GM23338 (cell line): ENCODE results near the gene JAZF1. TPM values are rescaled to one million over a fixed set of nuclear protein-coding genes. Genes with fewer than 3 reads are reported as not detected.

Source experiments
- ATAC-seq: fragments of 200-7000 bp; cut with Tn5 transposase; 3 replicates; pipeline ENCODE4 v1.9.1; 2020
- DNase-seq: peaks from one replicate; pipeline ENCODE4 v3.0.0-alpha.2; 2015; ENCODE audit warnings: low spot score
- H2AFZ ChIP-seq: fragments of 200-600 bp; sonication (generic); 2 replicates; pipeline ENCODE4 v1.8.0; 2016; ENCODE audit warnings: antibody characterized with exemption, mild to moderate bottlenecking, moderate library complexity
- H3F3A ChIP-seq: fragments of 200-600 bp; sonication (generic); replicated peaks from 2 replicates; pipeline ENCODE4 v1.8.0; 2017; ENCODE audit warnings: antibody characterized with exemption, mixed run types, low read depth
- H3K27ac ChIP-seq: fragments of 200-600 bp; sonication (generic); 2 replicates; pipeline ENCODE4 v1.6.1; 2016; ENCODE audit warnings: low read depth
- H3K27me3 ChIP-seq: fragments of 200-600 bp; sonication (generic); 2 replicates; pipeline ENCODE4 v1.8.0; 2016; ENCODE audit warnings: mild to moderate bottlenecking, mixed run types, moderate library complexity; ENCODE audit not compliant: insufficient read depth
- H3K36me3 ChIP-seq: fragments of 200-600 bp; sonication (generic); 2 replicates; pipeline ENCODE4 v1.8.0; 2016; ENCODE audit warnings: mild to moderate bottlenecking; ENCODE audit not compliant: insufficient read depth
- H3K4me1 ChIP-seq: fragments of 200-600 bp; sonication (generic); 2 replicates; pipeline ENCODE4 v1.8.0; 2016; ENCODE audit warnings: mild to moderate bottlenecking, moderate library complexity; ENCODE audit not compliant: insufficient read depth
- H3K4me2 ChIP-seq: fragments of 200-600 bp; sonication (generic); 2 replicates; pipeline ENCODE4 v1.7.1; 2017; ENCODE audit warnings: mixed run types
- H3K4me3 ChIP-seq: fragments of 200-600 bp; sonication (generic); 2 replicates; pipeline ENCODE4 v1.6.1; 2016; ENCODE audit warnings: mixed run types
- H3K79me2 ChIP-seq: fragments of 200-600 bp; sonication (generic); replicated peaks from 2 replicates; pipeline ENCODE4 v1.8.0; 2017; ENCODE audit warnings: mild to moderate bottlenecking; ENCODE audit not compliant: insufficient read depth
- H3K9me2 ChIP-seq: fragments of 200-600 bp; sonication (generic); 2 replicates; pipeline ENCODE4 v1.8.0; 2017; ENCODE audit not compliant: insufficient read depth
- H4K20me1 ChIP-seq: fragments of 200-600 bp; sonication (generic); replicated peaks from 2 replicates; pipeline ENCODE4 v1.8.0; 2017; ENCODE audit warnings: mild to moderate bottlenecking; ENCODE audit not compliant: insufficient read depth
- H3K27ac Mint-ChIP-seq: 2 replicates; pipeline ENCODE4 v1.8.0; 2020; ENCODE audit warnings: inconsistent platforms, mild to moderate bottlenecking, moderate library complexity, mixed read lengths
- H3K27me3 Mint-ChIP-seq: 3 replicates; pipeline ENCODE4 v1.8.0; 2022; ENCODE audit warnings: low read depth, mild to moderate bottlenecking, moderate library complexity, mixed read lengths, inconsistent platforms; ENCODE audit not compliant: insufficient read depth, poor library complexity
- H3K36me3 Mint-ChIP-seq: 3 replicates; pipeline ENCODE4 v1.8.0; 2021; ENCODE audit warnings: low read depth, mild to moderate bottlenecking, inconsistent platforms, moderate library complexity, mixed read lengths
- H3K4me1 Mint-ChIP-seq: 3 replicates; pipeline ENCODE4 v1.8.0; 2020; ENCODE audit warnings: mild to moderate bottlenecking, inconsistent platforms, mixed read lengths
- H3K4me3 Mint-ChIP-seq: 3 replicates; pipeline ENCODE4 v1.8.0; 2021; ENCODE audit warnings: moderate library complexity, mild to moderate bottlenecking, inconsistent platforms, mixed read lengths
- H3K9me3 Mint-ChIP-seq: 3 replicates; pipeline ENCODE4 v1.8.0; 2020; ENCODE audit warnings: moderate library complexity, mild to moderate bottlenecking, inconsistent platforms, mixed read lengths
- CREB1 ChIP-seq: fragments of 250-450 bp; sonication (Bioruptor Pico); IDR thresholded peaks from 2 replicates; pipeline ENCODE4 v1.5.0; 2020; ENCODE audit warnings: low read depth, mild to moderate bottlenecking, moderate library complexity
- CTCF ChIP-seq, 2 experiments: fragments of 200-600 bp in 1 of 2; sonication (generic) in 1 of 2; conservative IDR thresholded peaks; 2 replicates each; pipeline versions ENCODE4 v1.5.1 to v1.6.1; 2016 to 2017; ENCODE audit warnings: antibody characterized with exemption in 2 of 2, low read depth in 2 of 2, mild to moderate bottlenecking in 2 of 2, moderate library complexity in 1 of 2
- EZH2 ChIP-seq: fragments of 200-600 bp; sonication (generic); IDR thresholded peaks from one replicate; pipeline ENCODE4 v1.8.0; 2017; ENCODE audit warnings: antibody characterized with exemption, mild to moderate bottlenecking, low read depth; ENCODE audit not compliant: unreplicated experiment
- JUNB ChIP-seq: IDR thresholded peaks from one replicate; pipeline ENCODE4 v1.6.1; 2016; ENCODE audit warnings: antibody characterized with exemption; ENCODE audit not compliant: unreplicated experiment
- NANOG ChIP-seq: IDR thresholded peaks from 2 replicates; pipeline ENCODE4 v1.6.1; 2016; ENCODE audit warnings: antibody characterized with exemption, borderline replicate concordance
- POLR2AphosphoS5 ChIP-seq: IDR thresholded peaks from 2 replicates; pipeline ENCODE4 v1.6.1; 2016; ENCODE audit warnings: antibody characterized with exemption, low read depth
- REST ChIP-seq: IDR thresholded peaks from one replicate; pipeline ENCODE4 v1.6.1; 2018; ENCODE audit warnings: antibody characterized with exemption; ENCODE audit not compliant: unreplicated experiment
- STAT1 ChIP-seq: IDR thresholded peaks from one replicate; pipeline ENCODE4 v1.6.1; 2016; ENCODE audit warnings: antibody characterized with exemption; ENCODE audit not compliant: unreplicated experiment
- ZNF331 ChIP-seq: fragments of 250-450 bp; sonication (Bioruptor Pico); IDR thresholded peaks from 2 replicates; pipeline ENCODE4 v1.5.0; 2020; ENCODE audit warnings: low read depth, mild to moderate bottlenecking, moderate library complexity
- polyA plus RNA-seq: library from polyadenylated mRNA; unstranded; fragments of >200 nt; fragmentation: Nextera tagmentation; extraction: Ambion mirVana; gene quantifications from 2 replicates; pipeline ENCODE4 v1.2.1, GENCODE V29; 2016
- total RNA-seq: library from RNA; depleted of rRNA; stranded (reverse); fragments of >200 nt; shearing (Covaris generic); gene quantifications from 2 replicates; pipeline ENCODE4 v1.2.3, GENCODE V29; 2014
- TF ChIP-seq, protein P1 (sequence below): fragments of 250-450 bp; sonication (Bioruptor Pico); IDR thresholded peaks from 2 replicates; pipeline ENCODE4 v1.5.0; 2020; ENCODE audit warnings: mild to moderate bottlenecking, moderate library complexity
- TF ChIP-seq, protein P2 (sequence below): IDR thresholded peaks from 2 replicates; pipeline ENCODE4 v1.6.1; 2016; ENCODE audit warnings: antibody characterized with exemption

Gene JAZF1
- total and polyA plus RNA-seq, 2 experiments from 2014 or later, result 12.2 to 22.2 TPM

DNA sequence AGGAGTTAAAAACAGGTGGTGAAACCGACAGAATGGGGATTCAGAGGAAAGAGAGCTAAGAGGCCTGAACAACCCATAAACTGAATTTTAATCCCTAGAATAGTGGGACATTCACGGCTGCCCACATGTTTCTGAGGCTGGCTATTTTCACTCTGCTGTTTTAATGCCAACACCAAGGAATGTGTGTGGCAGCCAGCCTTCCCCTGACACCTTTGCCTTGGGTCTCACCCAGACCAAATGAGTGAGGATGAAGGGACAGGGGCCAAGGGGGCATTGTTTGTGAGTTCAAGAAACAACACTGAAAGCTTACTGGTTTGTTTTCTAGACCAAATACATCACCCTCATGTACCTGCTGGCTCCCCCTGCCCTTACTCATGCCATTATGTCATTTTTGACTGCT, 164.3 kb downstream of the JAZF1 start (continued):
- TF ChIP-seq, protein P1, sequence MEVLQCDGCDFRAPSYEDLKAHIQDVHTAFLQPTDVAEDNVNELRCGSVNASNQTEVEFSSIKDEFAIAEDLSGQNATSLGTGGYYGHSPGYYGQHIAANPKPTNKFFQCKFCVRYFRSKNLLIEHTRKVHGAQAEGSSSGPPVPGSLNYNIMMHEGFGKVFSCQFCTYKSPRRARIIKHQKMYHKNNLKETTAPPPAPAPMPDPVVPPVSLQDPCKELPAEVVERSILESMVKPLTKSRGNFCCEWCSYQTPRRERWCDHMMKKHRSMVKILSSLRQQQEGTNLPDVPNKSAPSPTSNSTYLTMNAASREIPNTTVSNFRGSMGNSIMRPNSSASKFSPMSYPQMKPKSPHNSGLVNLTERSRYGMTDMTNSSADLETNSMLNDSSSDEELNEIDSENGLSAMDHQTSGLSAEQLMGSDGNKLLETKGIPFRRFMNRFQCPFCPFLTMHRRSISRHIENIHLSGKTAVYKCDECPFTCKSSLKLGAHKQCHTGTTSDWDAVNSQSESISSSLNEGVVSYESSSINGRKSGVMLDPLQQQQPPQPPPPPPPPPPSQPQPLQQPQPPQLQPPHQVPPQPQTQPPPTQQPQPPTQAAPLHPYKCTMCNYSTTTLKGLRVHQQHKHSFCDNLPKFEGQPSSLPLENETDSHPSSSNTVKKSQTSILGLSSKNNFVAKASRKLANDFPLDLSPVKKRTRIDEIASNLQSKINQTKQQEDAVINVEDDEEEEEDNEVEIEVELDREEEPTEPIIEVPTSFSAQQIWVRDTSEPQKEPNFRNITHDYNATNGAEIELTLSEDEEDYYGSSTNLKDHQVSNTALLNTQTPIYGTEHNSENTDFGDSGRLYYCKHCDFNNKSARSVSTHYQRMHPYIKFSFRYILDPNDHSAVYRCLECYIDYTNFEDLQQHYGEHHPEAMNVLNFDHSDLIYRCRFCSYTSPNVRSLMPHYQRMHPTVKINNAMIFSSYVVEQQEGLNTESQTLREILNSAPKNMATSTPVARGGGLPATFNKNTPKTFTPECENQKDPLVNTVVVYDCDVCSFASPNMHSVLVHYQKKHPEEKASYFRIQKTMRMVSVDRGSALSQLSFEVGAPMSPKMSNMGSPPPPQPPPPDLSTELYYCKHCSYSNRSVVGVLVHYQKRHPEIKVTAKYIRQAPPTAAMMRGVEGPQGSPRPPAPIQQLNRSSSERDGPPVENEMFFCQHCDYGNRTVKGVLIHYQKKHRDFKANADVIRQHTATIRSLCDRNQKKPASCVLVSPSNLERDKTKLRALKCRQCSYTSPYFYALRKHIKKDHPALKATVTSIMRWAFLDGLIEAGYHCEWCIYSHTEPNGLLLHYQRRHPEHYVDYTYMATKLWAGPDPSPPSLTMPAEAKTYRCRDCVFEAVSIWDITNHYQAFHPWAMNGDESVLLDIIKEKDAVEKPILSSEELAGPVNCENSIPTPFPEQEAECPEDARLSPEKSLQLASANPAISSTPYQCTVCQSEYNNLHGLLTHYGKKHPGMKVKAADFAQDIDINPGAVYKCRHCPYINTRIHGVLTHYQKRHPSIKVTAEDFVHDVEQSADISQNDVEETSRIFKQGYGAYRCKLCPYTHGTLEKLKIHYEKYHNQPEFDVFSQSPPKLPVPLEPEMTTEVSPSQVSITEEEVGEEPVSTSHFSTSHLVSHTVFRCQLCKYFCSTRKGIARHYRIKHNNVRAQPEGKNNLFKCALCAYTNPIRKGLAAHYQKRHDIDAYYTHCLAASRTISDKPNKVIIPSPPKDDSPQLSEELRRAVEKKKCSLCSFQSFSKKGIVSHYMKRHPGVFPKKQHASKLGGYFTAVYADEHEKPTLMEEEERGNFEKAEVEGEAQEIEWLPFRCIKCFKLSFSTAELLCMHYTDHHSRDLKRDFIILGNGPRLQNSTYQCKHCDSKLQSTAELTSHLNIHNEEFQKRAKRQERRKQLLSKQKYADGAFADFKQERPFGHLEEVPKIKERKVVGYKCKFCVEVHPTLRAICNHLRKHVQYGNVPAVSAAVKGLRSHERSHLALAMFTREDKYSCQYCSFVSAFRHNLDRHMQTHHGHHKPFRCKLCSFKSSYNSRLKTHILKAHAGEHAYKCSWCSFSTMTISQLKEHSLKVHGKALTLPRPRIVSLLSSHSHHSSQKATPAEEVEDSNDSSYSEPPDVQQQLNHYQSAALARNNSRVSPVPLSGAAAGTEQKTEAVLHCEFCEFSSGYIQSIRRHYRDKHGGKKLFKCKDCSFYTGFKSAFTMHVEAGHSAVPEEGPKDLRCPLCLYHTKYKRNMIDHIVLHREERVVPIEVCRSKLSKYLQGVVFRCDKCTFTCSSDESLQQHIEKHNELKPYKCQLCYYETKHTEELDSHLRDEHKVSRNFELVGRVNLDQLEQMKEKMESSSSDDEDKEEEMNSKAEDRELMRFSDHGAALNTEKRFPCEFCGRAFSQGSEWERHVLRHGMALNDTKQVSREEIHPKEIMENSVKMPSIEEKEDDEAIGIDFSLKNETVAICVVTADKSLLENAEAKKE (CRISPR knock-in tag), result no peak
- no peak for TF ChIP-seq JUNB
- TF ChIP-seq NANOG, result no peak
- no peak for TF ChIP-seq POLR2AphosphoS5
- TF ChIP-seq STAT1, result no peak
- no peak for TF ChIP-seq CREB1 (CRISPR knock-in tag)
- TF ChIP-seq, protein P2, sequence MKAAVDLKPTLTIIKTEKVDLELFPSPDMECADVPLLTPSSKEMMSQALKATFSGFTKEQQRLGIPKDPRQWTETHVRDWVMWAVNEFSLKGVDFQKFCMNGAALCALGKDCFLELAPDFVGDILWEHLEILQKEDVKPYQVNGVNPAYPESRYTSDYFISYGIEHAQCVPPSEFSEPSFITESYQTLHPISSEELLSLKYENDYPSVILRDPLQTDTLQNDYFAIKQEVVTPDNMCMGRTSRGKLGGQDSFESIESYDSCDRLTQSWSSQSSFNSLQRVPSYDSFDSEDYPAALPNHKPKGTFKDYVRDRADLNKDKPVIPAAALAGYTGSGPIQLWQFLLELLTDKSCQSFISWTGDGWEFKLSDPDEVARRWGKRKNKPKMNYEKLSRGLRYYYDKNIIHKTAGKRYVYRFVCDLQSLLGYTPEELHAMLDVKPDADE, result no peak

GRCh38 chr7:28015169-28015568, 165.4 kb downstream of the JAZF1 start:
- peaks cover 14% of the 10 kb centered on the region for H3K36me3 Mint-ChIP-seq
- H3K4me2 ChIP-seq, result no peak overlapping the region
- no peak overlapping the region for H2AFZ ChIP-seq
- DNase-seq, result no peak
- H3K4me1 ChIP-seq, result no peaks in the 10 kb centered on the region
- H3K79me2 ChIP-seq, result peaks cover 15% of the 10 kb centered on the region; the same call in 1 of the 2 replicates
- no peaks in the 10 kb centered on the region for H3K9me2 ChIP-seq
- no peak overlapping the region for H3K4me3 ChIP-seq
- no peaks in the 10 kb centered on the region; the same call in 1 of the 2 replicates for H4K20me1 ChIP-seq
- H3K27ac Mint-ChIP-seq, result no peak overlapping the region
- no peak overlapping the region for H3K4me3 Mint-ChIP-seq
- H3K36me3 ChIP-seq, result no peaks in the 10 kb centered on the region
- H3K9me3 Mint-ChIP-seq, result peaks cover 7% of the 10 kb centered on the region; the same call in 2 of the 3 replicates
- H3K27me3 Mint-ChIP-seq, result no peaks in the 10 kb centered on the region
- peaks cover 11% of the 10 kb centered on the region for H3K4me1 Mint-ChIP-seq
- ATAC-seq, result no peak
- no peaks in the 10 kb centered on the region for H3F3A ChIP-seq
- no peaks in the 10 kb centered on the region for H3K27me3 ChIP-seq
- no peak overlapping the region for H3K27ac ChIP-seq
- TF ChIP-seq EZH2 (no peak), CTCF (conservative IDR thresholded peaks at IDR 0.05; ENCODE audit: low read depth in 2 of 2) (no peak), ZNF331 (no peak), STAT1 (no peak), NANOG (no peak), REST (no peak)
- TF ChIP-seq, protein P2, result no peak
